Measurements from ENCODE around the gene SLC38A4. TPM values are rescaled to one million over a fixed set of nuclear protein-coding genes. Genes with fewer than 3 reads are reported as not detected.

SLC38A4 gene
- total and polyA plus RNA-seq, 12 donors = 0.14 to 2.7 (median 0.51) TPM

DNA sequence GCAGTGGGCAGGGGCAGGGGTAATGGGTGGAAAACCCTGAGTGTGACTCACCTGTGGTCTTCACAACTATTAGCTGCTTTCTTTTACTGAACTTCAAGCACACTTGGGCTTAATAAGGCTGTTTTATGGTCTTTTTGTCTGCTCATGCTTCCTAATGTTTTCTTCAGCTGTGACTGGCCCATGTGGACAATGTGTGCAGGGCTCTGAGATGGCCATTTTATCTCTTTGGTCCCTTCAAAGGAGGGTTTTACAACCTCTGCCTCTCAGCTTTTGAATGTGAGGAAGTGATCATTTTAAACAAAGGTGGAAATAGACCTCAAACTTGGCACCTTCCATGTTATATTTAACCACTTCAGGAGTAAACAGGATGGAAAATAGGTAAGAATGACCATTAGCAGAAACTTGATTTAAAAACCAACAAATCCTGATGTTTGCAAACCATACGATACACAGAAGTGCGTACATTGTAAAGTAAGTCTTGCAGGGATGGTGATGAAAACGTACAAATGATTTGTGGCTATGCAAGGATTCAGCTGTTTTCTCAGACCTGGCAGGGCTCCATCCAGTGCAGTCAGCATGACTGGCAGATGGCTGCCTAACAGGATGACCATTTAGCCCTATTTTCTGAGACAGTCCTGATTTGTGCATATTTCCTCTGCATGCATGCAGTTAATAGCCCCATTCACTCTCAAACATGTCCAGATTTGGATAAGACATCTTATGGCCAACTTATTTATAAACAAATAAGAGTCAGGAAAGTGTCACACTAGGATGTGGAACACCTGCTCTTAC lies 103.2 kb downstream of the SLC38A4 start:
- no peak for DNase-seq
- Histone ChIP-seq H3K36me3 (replicated peaks in 1 of 2) (no peaks in the 10 kb centered on the region), H3K9me3 (replicated peaks in 1 of 3) (no peaks in the 10 kb centered on the region), H3K4me3 (no peak overlapping the region), H3K27ac (no peak overlapping the region), H3K4me1 (replicated peaks in 1 of 2) (no peaks in the 10 kb centered on the region), H3K27me3 (no peaks in the 10 kb centered on the region)
- TF ChIP-seq CTCF (IDR thresholded peaks at IDR 0.05) (no peak), POLR2A (IDR thresholded peaks at IDR 0.05) (no peak)
- intact Hi-C loops (cut with DNase I) = no loop called here
- 76 to 85% (median 80%) methylated on average over 3 of the region's 3 CpGs for WGBS, 4 donors

- Histone ChIP-seq H3K27me3 (no peaks in the 10 kb centered on the region), H3K36me3 (replicated peaks in 1 of 2) (no peaks in the 10 kb centered on the region), H3K9me3 (replicated peaks in 1 of 3) (no peaks in the 10 kb centered on the region), H3K4me3 (no peak overlapping the region), H3K4me1 (replicated peaks in 1 of 2) (no peaks in the 10 kb centered on the region), H3K27ac (no peak overlapping the region)
- WGBS, 4 donors = 89 to 95% (median 92%) methylated on average over 3 of the region's 3 CpGs
- intact Hi-C loops (cut with DNase I) = no loop called here
- no peak for TF ChIP-seq CTCF (IDR thresholded peaks at IDR 0.05)
- TF ChIP-seq POLR2A (IDR thresholded peaks at IDR 0.05) = no peak
- no peak for DNase-seq
Measured at GRCh38 chr12:46718495-46718894, 107.3 kb downstream of the SLC38A4 start.

GRCh38 chr12:46717868-46718267 lies 107.9 kb downstream of the SLC38A4 start:
- H3K27ac ChIP-seq = no peak overlapping the region
- no peaks in the 10 kb centered on the region for H3K36me3 ChIP-seq (replicated peaks in 1 of 2)
- H3K4me3 ChIP-seq = no peak overlapping the region
- TF ChIP-seq CTCF (IDR thresholded peaks at IDR 0.05) (no peak), POLR2A (IDR thresholded peaks at IDR 0.05) (no peak)
- intact Hi-C loops (cut with DNase I) = no loop called here
- DNase-seq = no peak
- H3K27me3 ChIP-seq = no peaks in the 10 kb centered on the region
- no peaks in the 10 kb centered on the region for H3K9me3 ChIP-seq (replicated peaks in 1 of 3)
- H3K4me1 ChIP-seq (replicated peaks in 1 of 2) = no peaks in the 10 kb centered on the region
- WGBS, 4 donors = 79 to 84% (median 83%) methylated on average over 3 of the region's 3 CpGs

DNA sequence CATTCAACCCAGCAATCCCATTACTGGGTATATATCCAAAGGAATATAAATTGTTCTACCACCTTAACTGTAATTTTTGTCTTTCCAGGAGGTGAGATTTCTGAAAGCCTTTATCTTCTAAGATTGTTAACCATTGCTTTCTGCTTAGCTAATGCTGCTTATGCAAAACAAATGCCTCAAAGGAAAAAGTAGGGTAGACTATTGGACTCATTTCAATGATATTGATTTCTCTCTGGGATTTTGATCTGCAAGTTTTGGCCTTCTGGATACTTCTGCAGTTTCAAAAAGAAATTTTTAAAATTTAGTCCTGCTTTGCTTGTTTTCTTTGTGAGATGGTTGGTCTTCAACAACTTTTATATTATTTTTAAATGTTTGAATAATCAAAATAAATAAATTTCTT lies 108.6 kb downstream of the SLC38A4 start:
- DNase-seq = no peak
- Histone ChIP-seq H3K9me3 (replicated peaks in 1 of 3) (no peaks in the 10 kb centered on the region), H3K4me1 (replicated peaks in 1 of 2) (no peaks in the 10 kb centered on the region), H3K36me3 (replicated peaks in 1 of 2) (no peaks in the 10 kb centered on the region), H3K4me3 (no peak overlapping the region), H3K27ac (no peak overlapping the region), H3K27me3 (no peaks in the 10 kb centered on the region)
- TF ChIP-seq CTCF (IDR thresholded peaks at IDR 0.05) (no peak), POLR2A (IDR thresholded peaks at IDR 0.05) (no peak)
- intact Hi-C loops (cut with DNase I) = no loop called here

Measured in adrenal gland (tissue), 12 donors.